ENCODE results near the gene TRPM3. TPM values are rescaled to one million over a fixed set of nuclear protein-coding genes. Genes with fewer than 3 reads are reported as not detected.

TRPM3 gene
- total and polyA plus RNA-seq, 10 donors, result 0.02 to 6.7 (median 1.6) TPM

GRCh38 chr9:70817311-70817710 lies 304.1 kb downstream of the TRPM3 start:
- Histone ChIP-seq H3K4me3 (no peak overlapping the region), H3K9me3 (no peaks in the 10 kb centered on the region), H3K27ac (no peak overlapping the region), H3K36me3 (no peaks in the 10 kb centered on the region), H3K27me3 (replicated peaks in 1 of 7) (no peaks in the 10 kb centered on the region), H3K4me1 (no peaks in the 10 kb centered on the region)
- intact Hi-C loops (cut with DNase I; ENCODE audit: low total_unique reads), result no loop called here
- WGBS, 5 donors, result 88 to 96% (median 93%) methylated on average over 3 of the region's 3 CpGs
- no peak for DNase-seq
- no peak for TF ChIP-seq POLR2A (IDR thresholded peaks at IDR 0.05)
- TF ChIP-seq CTCF (IDR thresholded peaks at IDR 0.05 in 8 of 11, conservative IDR thresholded peaks at IDR 0.05 in 3 of 11), result no peak
- TF ChIP-seq POLR2AphosphoS5 (IDR thresholded peaks at IDR 0.05), result no peak

GRCh38 chr9:70816891-70817290 lies 304.5 kb downstream of the TRPM3 start:
- intact Hi-C loops (cut with DNase I; ENCODE audit: low total_unique reads), result no loop called here
- Histone ChIP-seq H3K4me1 (no peaks in the 10 kb centered on the region), H3K9me3 (no peaks in the 10 kb centered on the region), H3K36me3 (no peaks in the 10 kb centered on the region), H3K27ac (no peak overlapping the region), H3K27me3 (replicated peaks in 1 of 7) (no peaks in the 10 kb centered on the region), H3K4me3 (no peak overlapping the region)
- DNase-seq, result no peak
- WGBS, 5 donors, result 41 to 53% (median 48%) methylated on average over 2 of the region's 2 CpGs
- no peak for TF ChIP-seq POLR2A (IDR thresholded peaks at IDR 0.05)
- TF ChIP-seq POLR2AphosphoS5 (IDR thresholded peaks at IDR 0.05), result no peak
- TF ChIP-seq CTCF (IDR thresholded peaks at IDR 0.05 in 8 of 11, conservative IDR thresholded peaks at IDR 0.05 in 3 of 11), result no peak

- no peak for TF ChIP-seq POLR2AphosphoS5 (IDR thresholded peaks at IDR 0.05)
- no peak for TF ChIP-seq POLR2A (IDR thresholded peaks at IDR 0.05)
- TF ChIP-seq CTCF (IDR thresholded peaks at IDR 0.05 in 8 of 11, conservative IDR thresholded peaks at IDR 0.05 in 3 of 11), result no peak
- intact Hi-C loops (cut with DNase I; ENCODE audit: low total_unique reads), result no loop called here
- DNase-seq, result no peak
- Histone ChIP-seq H3K36me3 (no peaks in the 10 kb centered on the region), H3K9me3 (no peaks in the 10 kb centered on the region), H3K27me3 (replicated peaks in 1 of 7) (no peaks in the 10 kb centered on the region), H3K4me1 (no peaks in the 10 kb centered on the region), H3K27ac (no peak overlapping the region), H3K4me3 (no peak overlapping the region)
- 78 to 91% (median 83%) methylated on average over 1 of the region's 1 CpG for WGBS, 5 donors
Observed at GRCh38 chr9:70816316-70816715, 305.1 kb downstream of the TRPM3 start.

- Histone ChIP-seq H3K9me3 (no peaks in the 10 kb centered on the region), H3K36me3 (no peaks in the 10 kb centered on the region), H3K4me3 (no peak overlapping the region), H3K27me3 (replicated peaks in 1 of 7) (no peaks in the 10 kb centered on the region), H3K4me1 (no peaks in the 10 kb centered on the region), H3K27ac (no peak overlapping the region)
- TF ChIP-seq POLR2A (IDR thresholded peaks at IDR 0.05) (no peak), POLR2AphosphoS5 (IDR thresholded peaks at IDR 0.05) (no peak), CTCF (IDR thresholded peaks at IDR 0.05 in 8 of 11, conservative IDR thresholded peaks at IDR 0.05 in 3 of 11) (no peak)
- intact Hi-C loops (cut with DNase I; ENCODE audit: low total_unique reads), result no loop called here
- DNase-seq, result no peak
- 47 to 65% (median 57%) methylated on average over 2 of the region's 2 CpGs for WGBS, 5 donors
Observed at GRCh38 chr9:70814597-70814996, 306.8 kb downstream of the TRPM3 start.

All from spleen (tissue), 11 donors.